Glutamatergic neuron (in vitro differentiated cells): ENCODE results near the gene ZNF398. TPM values are rescaled to one million over a fixed set of nuclear protein-coding genes. Genes with fewer than 3 reads are reported as not detected.
"Not testable (repeated sequence)": the region's sequence is repeated elsewhere in the genome, so short reads cannot be mapped to it uniquely, and the experiment has no call there.

ENCODE experiments used
- DNase-seq: peaks from one replicate; pipeline ENCODE4 v3.0.0; 2022
- H3K27ac Mint-ChIP-seq: one replicate; pipeline ENCODE4 v1.8.0; 2020; ENCODE audit warnings: mild to moderate bottlenecking, mixed read lengths, inconsistent platforms; ENCODE audit not compliant: unreplicated experiment
- H3K27me3 Mint-ChIP-seq: one replicate; pipeline ENCODE4 v1.8.0; 2020; ENCODE audit warnings: mild to moderate bottlenecking, moderate library complexity, mixed read lengths, inconsistent platforms; ENCODE audit not compliant: unreplicated experiment
- H3K36me3 Mint-ChIP-seq: one replicate; pipeline ENCODE4 v1.8.0; 2020; ENCODE audit warnings: mild to moderate bottlenecking, mixed read lengths, inconsistent platforms; ENCODE audit not compliant: unreplicated experiment
- H3K4me1 Mint-ChIP-seq: one replicate; pipeline ENCODE4 v1.8.0; 2020; ENCODE audit warnings: mild to moderate bottlenecking, low read depth, mixed read lengths, inconsistent platforms; ENCODE audit not compliant: unreplicated experiment
- H3K4me3 Mint-ChIP-seq: one replicate; pipeline ENCODE4 v1.8.0; 2020; ENCODE audit warnings: mild to moderate bottlenecking, mixed read lengths, inconsistent platforms; ENCODE audit not compliant: unreplicated experiment
- H3K9me3 Mint-ChIP-seq: one replicate; pipeline ENCODE4 v1.8.0; 2020; ENCODE audit warnings: mild to moderate bottlenecking, moderate library complexity, mixed read lengths, inconsistent platforms; ENCODE audit not compliant: unreplicated experiment
- total RNA-seq: library from RNA; stranded (reverse); fragmentation: NEBNext Ultra II Directional; extraction: Animal tissue kit (Norgen Biotek cat#: 25700); gene quantifications from one replicate; pipeline ENCODE4 v1.2.1, GENCODE V29; 2021; ENCODE audit not compliant: unreplicated experiment
- TF ChIP-seq, protein P1 (sequence below): fragments of 200-600 bp; sonication (generic); IDR thresholded peaks from one replicate; pipeline ENCODE4 v1.5.0; 2021; ENCODE audit not compliant: partially characterized antibody, unreplicated experiment

ZNF398 gene
- total RNA-seq, 1 donor from 2014 or later, result 13.9 TPM

DNA sequence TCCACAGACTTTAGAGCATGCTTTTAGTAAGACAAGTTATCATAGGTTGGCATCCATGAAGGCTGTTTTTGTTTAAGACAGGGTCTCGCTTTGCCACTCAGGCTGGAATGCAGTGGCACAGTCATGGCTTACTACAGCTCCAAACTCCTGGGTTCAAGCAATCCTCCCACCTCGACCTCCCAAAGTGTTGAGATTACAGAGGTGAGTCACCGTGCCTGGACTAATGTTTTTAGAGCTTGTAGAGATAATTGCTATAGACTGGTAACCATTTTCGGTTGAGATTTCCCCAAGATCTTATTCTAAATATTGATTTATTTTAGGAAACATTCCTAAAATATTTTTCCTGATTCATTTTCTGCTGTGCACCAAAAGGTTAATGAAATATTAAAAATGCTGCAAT is 5.4 kb upstream of the ZNF398 start:
- no peak for DNase-seq
- Mint-ChIP-seq H3K4me3 (no peak overlapping the region), H3K36me3 (no peaks in the 10 kb centered on the region), H3K9me3 (peaks cover 2% of the 10 kb centered on the region), H3K4me1 (peaks cover 6% of the 10 kb centered on the region), H3K27ac (no peak overlapping the region), H3K27me3 (no peaks in the 10 kb centered on the region)
- TF ChIP-seq, protein P1, sequence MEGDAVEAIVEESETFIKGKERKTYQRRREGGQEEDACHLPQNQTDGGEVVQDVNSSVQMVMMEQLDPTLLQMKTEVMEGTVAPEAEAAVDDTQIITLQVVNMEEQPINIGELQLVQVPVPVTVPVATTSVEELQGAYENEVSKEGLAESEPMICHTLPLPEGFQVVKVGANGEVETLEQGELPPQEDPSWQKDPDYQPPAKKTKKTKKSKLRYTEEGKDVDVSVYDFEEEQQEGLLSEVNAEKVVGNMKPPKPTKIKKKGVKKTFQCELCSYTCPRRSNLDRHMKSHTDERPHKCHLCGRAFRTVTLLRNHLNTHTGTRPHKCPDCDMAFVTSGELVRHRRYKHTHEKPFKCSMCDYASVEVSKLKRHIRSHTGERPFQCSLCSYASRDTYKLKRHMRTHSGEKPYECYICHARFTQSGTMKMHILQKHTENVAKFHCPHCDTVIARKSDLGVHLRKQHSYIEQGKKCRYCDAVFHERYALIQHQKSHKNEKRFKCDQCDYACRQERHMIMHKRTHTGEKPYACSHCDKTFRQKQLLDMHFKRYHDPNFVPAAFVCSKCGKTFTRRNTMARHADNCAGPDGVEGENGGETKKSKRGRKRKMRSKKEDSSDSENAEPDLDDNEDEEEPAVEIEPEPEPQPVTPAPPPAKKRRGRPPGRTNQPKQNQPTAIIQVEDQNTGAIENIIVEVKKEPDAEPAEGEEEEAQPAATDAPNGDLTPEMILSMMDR, result no peak

DNA sequence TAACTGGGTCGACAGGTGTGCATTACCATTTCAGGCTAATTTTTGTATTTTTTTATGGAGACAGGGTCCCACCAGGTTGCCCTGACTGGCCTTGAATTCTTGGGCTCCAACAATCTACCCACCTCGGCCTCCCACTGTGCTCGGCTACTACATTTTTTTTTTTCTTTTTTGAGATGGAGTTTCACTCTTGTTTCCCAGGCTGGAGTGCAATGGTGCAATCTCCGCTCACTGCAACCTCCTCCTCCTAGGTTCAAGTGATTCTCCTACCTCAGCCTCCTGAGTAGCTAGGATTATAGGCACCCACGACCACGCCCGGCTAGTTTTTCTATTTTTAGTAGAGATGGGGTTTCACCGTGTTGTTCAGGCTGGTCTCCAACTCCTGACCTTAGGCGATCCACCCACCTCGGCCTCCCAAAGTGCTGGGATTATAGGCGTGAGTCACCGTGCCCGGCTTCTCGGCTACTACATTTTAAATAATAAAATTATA is 2.8 kb upstream of the ZNF398 start:
- not testable (repeated sequence) for H3K36me3 Mint-ChIP-seq, H3K4me3 Mint-ChIP-seq, H3K27ac Mint-ChIP-seq, H3K4me1 Mint-ChIP-seq, DNase-seq, H3K27me3 Mint-ChIP-seq, H3K9me3 Mint-ChIP-seq

DNA sequence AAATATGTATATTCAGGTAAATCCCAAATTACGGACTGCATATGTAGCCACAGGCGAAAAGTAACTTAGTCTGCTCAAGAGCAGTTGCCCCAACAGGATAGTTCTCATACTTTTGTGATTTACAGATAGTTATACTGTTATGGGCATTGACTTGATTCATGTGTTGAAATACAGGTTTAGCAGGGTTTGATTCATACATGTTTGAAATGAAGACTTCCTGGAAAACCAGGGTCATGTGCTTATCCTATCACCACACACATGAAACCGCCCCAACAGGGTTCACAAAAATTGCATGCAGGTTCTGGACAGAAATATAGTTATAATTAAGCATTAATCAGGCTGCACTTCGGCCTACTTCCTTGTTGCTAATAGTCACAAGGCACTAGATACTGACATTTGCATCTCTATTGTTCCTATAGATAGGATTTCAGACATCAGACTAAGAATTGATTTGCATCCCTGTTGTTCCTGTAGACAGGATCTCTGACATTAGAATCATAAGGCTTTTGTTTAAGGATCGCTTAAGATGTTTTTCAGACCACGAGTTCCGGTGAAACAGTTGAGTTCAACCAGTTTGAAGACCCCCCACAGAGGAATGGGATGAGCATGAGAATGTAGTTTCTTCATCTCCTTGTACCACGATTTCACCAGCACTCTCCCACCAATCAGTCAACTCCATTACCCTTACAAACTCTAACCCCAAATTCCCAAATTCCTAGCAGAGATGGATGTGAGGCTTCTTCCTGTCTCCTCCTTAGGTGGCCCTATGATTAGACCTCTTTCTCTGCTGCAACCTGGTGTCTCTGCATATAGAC is 2.0 kb upstream of the ZNF398 start:
- Mint-ChIP-seq H3K36me3 (no peaks in the 10 kb centered on the region), H3K27ac (peak overlapping the region; percentile 73), H3K4me3 (peak overlapping the region; percentile 92), H3K4me1 (peaks cover 12% of the 10 kb centered on the region), H3K9me3 (peaks cover 3% of the 10 kb centered on the region), H3K27me3 (peaks cover 2% of the 10 kb centered on the region)
- no peak for DNase-seq
- TF ChIP-seq, protein P1, result no peak

DNA sequence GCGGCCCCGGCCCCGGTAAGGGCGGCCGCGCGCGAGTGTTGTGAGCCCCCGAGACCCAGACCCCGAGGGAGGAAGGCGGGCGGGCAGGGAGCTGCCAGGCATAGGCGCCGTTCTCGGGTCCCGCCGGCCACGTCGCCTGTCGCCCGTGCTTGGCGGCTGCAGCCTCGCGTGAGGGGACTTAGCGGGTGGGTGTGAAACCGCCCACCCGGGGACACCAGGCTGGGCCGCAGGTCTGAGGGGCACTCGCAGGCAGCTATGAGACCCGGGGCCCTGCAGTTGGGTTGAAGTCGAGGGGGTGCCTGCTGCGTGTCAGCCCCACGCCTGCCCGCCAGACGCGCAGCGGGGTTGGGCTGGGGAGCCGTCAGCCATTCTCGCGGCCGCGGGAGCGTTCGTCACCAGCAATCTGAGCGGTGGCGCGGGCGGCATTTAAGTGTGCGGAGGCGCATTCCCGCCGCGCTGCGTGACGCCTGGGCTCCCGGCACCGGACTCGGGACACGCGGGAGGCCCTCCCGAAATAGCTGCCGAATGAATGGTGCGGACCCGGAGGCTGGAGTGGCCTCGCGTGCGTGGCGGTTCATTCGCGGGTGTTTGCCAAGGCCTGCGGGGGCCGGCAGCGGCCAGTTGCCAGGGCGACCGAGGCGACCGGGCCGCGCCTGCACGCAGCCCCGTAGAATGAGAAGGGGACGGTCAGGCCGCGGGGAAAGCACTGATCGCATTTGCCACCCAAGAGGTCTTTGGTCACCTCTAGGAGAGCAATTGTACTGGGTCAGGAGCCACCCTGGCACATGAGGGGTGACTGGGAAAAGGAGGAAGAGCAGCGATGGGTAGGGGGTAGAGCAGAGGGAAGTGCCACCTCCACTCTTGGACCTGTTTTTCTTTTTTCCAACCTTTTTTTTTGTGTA is 750 bp downstream of the ZNF398 start:
- Mint-ChIP-seq H3K4me3 (peak overlapping the region; percentile 92), H3K36me3 (no peaks in the 10 kb centered on the region), H3K9me3 (peaks cover 3% of the 10 kb centered on the region), H3K27ac (peak overlapping the region; percentile 73), H3K27me3 (peaks cover 2% of the 10 kb centered on the region), H3K4me1 (peaks cover 12% of the 10 kb centered on the region)
- DNase-seq, result peak; percentile 71
- TF ChIP-seq, protein P1, result no peak

DNA sequence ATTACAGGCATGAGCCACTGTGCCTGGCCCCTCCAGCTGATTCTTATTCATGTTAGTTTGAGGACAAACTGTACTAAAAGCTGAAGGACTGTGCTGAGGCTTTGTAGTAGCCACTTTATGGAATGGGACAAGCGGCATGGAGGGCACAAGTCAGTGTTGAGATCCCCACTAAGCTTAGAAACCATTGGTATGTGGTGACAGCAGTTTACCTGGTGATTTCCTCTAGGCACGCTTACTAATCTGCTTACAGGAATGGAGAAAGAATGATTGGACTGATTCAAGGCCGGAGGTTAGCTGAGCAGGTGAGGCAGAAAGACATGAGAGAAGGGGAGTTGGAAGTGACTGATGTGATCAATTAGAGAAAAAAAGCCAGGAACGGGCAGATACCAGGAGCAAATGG is 3.7 kb downstream of the ZNF398 start:
- Mint-ChIP-seq H3K36me3 (no peaks in the 10 kb centered on the region), H3K27ac (no peak overlapping the region), H3K4me1 (peaks cover 7% of the 10 kb centered on the region), H3K9me3 (peaks cover 3% of the 10 kb centered on the region), H3K27me3 (peaks cover 2% of the 10 kb centered on the region), H3K4me3 (no peak overlapping the region)
- TF ChIP-seq, protein P1, result no peak
- DNase-seq, result no peak
